HEK293 (cell line): ENCODE data around the gene IER2.
A peak's percentile ranks its signal among the peaks of the same experiment; 100 is the strongest.

Experiments used
- CTCF ChIA-PET: fragments of 350-600 bp; formaldehyde crosslinking; extraction: SDS; loops from one replicate; lab custom pipeline; 2021; ENCODE audit warnings: antibody characterized with exemption; lab: Yijun Ruan, JAX
- POLR2A ChIA-PET: fragments of 300-600 bp; formaldehyde crosslinking; extraction: SDS; loops from one replicate; lab custom pipeline; 2020; ENCODE audit warnings: antibody characterized with exemption, inconsistent platforms; lab: Yijun Ruan, JAX
- H3K27ac ChIP-seq: fragments of 200-500 bp; sonication (Bioruptor generic); 2 replicates; pipeline ENCODE4 v1.5.1; 2014; ENCODE audit warnings: low read depth, low read length, control low read depth, inconsistent platforms; ENCODE audit errors: extremely low read depth
- H3K36me3 ChIP-seq, 2 experiments: fragments of 200-500 bp in 1 of 2; sonication (Bioruptor generic) in 1 of 2; 1 replicate in 1 of 2; 2 replicates in 1 of 2; pipeline ENCODE4 v1.5.1; 2014 to 2017; ENCODE audit warnings: inconsistent platforms in 2 of 2, low read length in 2 of 2; ENCODE audit not compliant: control insufficient read depth in 2 of 2, insufficient read depth in 1 of 2
- H3K4me1 ChIP-seq: fragments of 200-500 bp; sonication (Bioruptor generic); 2 replicates; pipeline ENCODE4 v1.5.1; 2014; ENCODE audit warnings: mild to moderate bottlenecking, low read length, inconsistent platforms; ENCODE audit not compliant: control insufficient read depth, insufficient read depth
- H3K4me3 ChIP-seq: 2 replicates; pipeline ENCODE4 v1.5.1; 2011; ENCODE audit warnings: low read depth, mild to moderate bottlenecking, control low read depth, low read length, moderate library complexity
- H3K9me3 ChIP-seq: fragments of 200-500 bp; sonication (Bioruptor generic); 2 replicates; pipeline ENCODE4 v1.5.1; 2014; ENCODE audit warnings: low read depth, low read length, inconsistent platforms; ENCODE audit not compliant: control insufficient read depth, insufficient read depth
- AEBP2 ChIP-seq: fragments of 450-650 bp; formaldehyde crosslinking; IDR thresholded peaks from 2 replicates; pipeline ENCODE4 v1.5.1; 2016; ENCODE audit warnings: missing biosample characterization, missing genetic modification characterization, borderline replicate concordance
- BCL11A ChIP-seq: fragments of 450-650 bp; formaldehyde crosslinking; IDR thresholded peaks from 2 replicates; pipeline ENCODE4 v1.5.1; 2016; ENCODE audit warnings: low read depth, missing biosample characterization, missing genetic modification characterization
- BCL11B ChIP-seq: fragments of 450-650 bp; formaldehyde crosslinking; IDR thresholded peaks from 2 replicates; pipeline ENCODE4 v1.5.1; 2016; ENCODE audit warnings: low read depth, missing biosample characterization, missing genetic modification characterization
- HOXC10 ChIP-seq: sonication (generic); formaldehyde crosslinking; IDR thresholded peaks from 2 replicates; pipeline ENCODE4 v1.8.1; 2023; ENCODE audit warnings: mild to moderate bottlenecking, missing genetic modification reagents
- KLF1 ChIP-seq: fragments of 450-650 bp; formaldehyde crosslinking; IDR thresholded peaks from 2 replicates; pipeline ENCODE4 v1.5.1; 2016; ENCODE audit warnings: missing biosample characterization, missing genetic modification characterization
- KLF10 ChIP-seq: fragments of 450-650 bp; IDR thresholded peaks from 2 replicates; pipeline ENCODE4 v1.5.1; 2018; ENCODE audit warnings: missing biosample characterization, mild to moderate bottlenecking, missing genetic modification characterization
- KLF9 ChIP-seq: fragments of 450-650 bp; formaldehyde crosslinking; IDR thresholded peaks from 2 replicates; pipeline ENCODE4 v1.5.1; 2016; ENCODE audit warnings: missing biosample characterization, missing genetic modification characterization, low read depth
- PRDM6 ChIP-seq: fragments of 450-650 bp; formaldehyde crosslinking; IDR thresholded peaks from 2 replicates; pipeline ENCODE4 v1.5.1; 2017; ENCODE audit warnings: missing biosample characterization, missing genetic modification characterization
- ZBTB7A ChIP-seq: fragments of 450-650 bp; formaldehyde crosslinking; IDR thresholded peaks from 2 replicates; pipeline ENCODE4 v1.5.1; 2016; ENCODE audit warnings: low read depth, missing biosample characterization, missing genetic modification characterization
- ZFP3 ChIP-seq: fragments of 450-650 bp; formaldehyde crosslinking; IDR thresholded peaks from 2 replicates; pipeline ENCODE4 v1.5.1; 2016; ENCODE audit warnings: low read depth, missing biosample characterization, missing genetic modification characterization
- ZNF121 ChIP-seq: fragments of 450-650 bp; formaldehyde crosslinking; IDR thresholded peaks from 2 replicates; pipeline ENCODE4 v1.5.1; 2016; ENCODE audit warnings: missing biosample characterization, missing genetic modification characterization
- ZNF169 ChIP-seq: fragments of 450-650 bp; formaldehyde crosslinking; IDR thresholded peaks from 2 replicates; pipeline ENCODE4 v1.5.1; 2016; ENCODE audit warnings: missing biosample characterization, missing genetic modification characterization
- ZNF184 ChIP-seq: fragments of 450-650 bp; IDR thresholded peaks from 2 replicates; pipeline ENCODE4 v1.5.1; 2018; ENCODE audit warnings: missing biosample characterization, mild to moderate bottlenecking, missing genetic modification characterization
- ZNF280C ChIP-seq: fragments of 450-650 bp; formaldehyde crosslinking; IDR thresholded peaks from 2 replicates; pipeline ENCODE4 v1.5.1; 2016; ENCODE audit warnings: missing biosample characterization, missing genetic modification characterization
- ZNF341 ChIP-seq: fragments of 450-650 bp; formaldehyde crosslinking; IDR thresholded peaks from 2 replicates; pipeline ENCODE4; 2016; ENCODE audit warnings: low read depth, missing biosample characterization, missing genetic modification characterization
- ZNF488 ChIP-seq: fragments of 450-650 bp; formaldehyde crosslinking; IDR thresholded peaks from 2 replicates; pipeline ENCODE4 v1.5.1; 2016; ENCODE audit warnings: missing biosample characterization, missing genetic modification characterization
- ZNF530 ChIP-seq: fragments of 450-650 bp; formaldehyde crosslinking; IDR thresholded peaks from 2 replicates; pipeline ENCODE4 v1.5.1; 2016; ENCODE audit warnings: low read depth, missing biosample characterization, missing genetic modification characterization
- ZNF560 ChIP-seq: fragments of 450-650 bp; formaldehyde crosslinking; IDR thresholded peaks from 2 replicates; pipeline ENCODE4 v1.5.1; 2017; ENCODE audit warnings: missing biosample characterization, missing genetic modification characterization, borderline replicate concordance
- ZNF561 ChIP-seq: fragments of 450-650 bp; IDR thresholded peaks from 2 replicates; pipeline ENCODE4 v1.5.1; 2018; ENCODE audit warnings: missing biosample characterization, missing genetic modification characterization, borderline replicate concordance
- ZNF596 ChIP-seq: fragments of 450-650 bp; IDR thresholded peaks from 2 replicates; pipeline ENCODE4 v1.5.0; 2018; ENCODE audit warnings: missing biosample characterization, mild to moderate bottlenecking, missing genetic modification characterization, moderate library complexity
- ZNF664 ChIP-seq: fragments of 450-650 bp; formaldehyde crosslinking; IDR thresholded peaks from 2 replicates; pipeline ENCODE4 v1.5.1; 2016; ENCODE audit warnings: missing biosample characterization, missing genetic modification characterization
- ZNF777 ChIP-seq: fragments of 450-650 bp; formaldehyde crosslinking; IDR thresholded peaks from 2 replicates; pipeline ENCODE4 v1.5.1; 2017; ENCODE audit warnings: missing biosample characterization, missing genetic modification characterization, borderline replicate concordance

The IER2 gene

GRCh38 chr19:13100841-13101589 is 49.2 kb upstream of the IER2 start (continued):
- no peak for TF ChIP-seq ZNF280C
- peak; percentile 56 for TF ChIP-seq KLF9
- no peak for TF ChIP-seq PRDM6 (tag by site-specific recombination)
- TF ChIP-seq KLF10 (tag by site-specific recombination), result no peak
- no peak for TF ChIP-seq ZNF561 (tag by site-specific recombination)
- no peak for TF ChIP-seq ZNF341 (tag by site-specific recombination)
- TF ChIP-seq, all 188 proteins: peak for 6

GRCh38 chr19:13101590-13102415 is 48.4 kb upstream of the IER2 start:
- Histone ChIP-seq H3K4me3 (no peak overlapping the region), H3K27ac (no peak overlapping the region), H3K4me1 (no peaks in the 10 kb centered on the region), H3K9me3 (no peaks in the 10 kb centered on the region), H3K36me3 (peaks cover 0 to 31% of the 10 kb centered on the region in 2 experiments; a peak in 2 of 3 replicates)
- POLR2A ChIA-PET, result interaction anchor here (1.2 kb wide), 1 partner anchor 54 kb away, joined by 3 read pairs; no protein-coding TSS in a partner anchor
- TF ChIP-seq ZNF777 (tag by site-specific recombination) (no peak), ZNF596 (tag by site-specific recombination) (no peak), BCL11B (tag by site-specific recombination) (peak; percentile 98), BCL11A (tag by site-specific recombination) (peak; percentile 87), ZBTB7A (tag by site-specific recombination) (peak; percentile 42; the same call in 1 of the 2 replicates), ZNF121 (tag by site-specific recombination) (peak; percentile 80)
- CTCF ChIA-PET, result interaction anchor here (0.7 to 1.5 kb wide), 2 partner anchors 136 to 137 kb away, joined by 3 to 11 read pairs; no protein-coding TSS in a partner anchor

- Histone ChIP-seq H3K4me3 (no peak overlapping the region), H3K4me1 (no peaks in the 10 kb centered on the region), H3K36me3 (peaks cover 0 to 34% of the 10 kb centered on the region in 2 experiments; a peak in 2 of 3 replicates), H3K9me3 (no peaks in the 10 kb centered on the region), H3K27ac (no peak overlapping the region)
- CTCF ChIA-PET, result no interaction called here
- POLR2A ChIA-PET, result no interaction called here
- TF ChIP-seq ZNF280C (no peak), ZFP3 (tag by site-specific recombination) (no peak), KLF1 (no peak), AEBP2 (tag by site-specific recombination) (no peak), HOXC10 (CRISPR knock-in tag) (no peak), ZNF184 (tag by site-specific recombination) (no peak), ZNF488 (tag by site-specific recombination) (no peak), ZNF530 (no peak), ZNF664 (tag by site-specific recombination) (no peak), ZNF560 (no peak), ZNF169 (tag by site-specific recombination) (no peak)
Measured at GRCh38 chr19:13102416-13102665, 47.9 kb upstream of the IER2 start.
